HG02852 (cell line): ENCODE data around the gene CARD14.

Experiments used
- ATAC-seq: cut with Tn5 transposase; IDR thresholded peaks from one replicate; pipeline ENCODE4 v1.9.1; 2021; ENCODE audit warnings: mild to moderate bottlenecking, moderate library complexity; ENCODE audit not compliant: unreplicated experiment

Gene CARD14

GRCh38 chr17:80169784-80170500 is at the start of gene CARD14:
Gene CARD14, plus strand, starts transcription at chr17:80170030. Its CDS starts 11,409 bp downstream, at chr17:80181439.
- ATAC-seq: no peak

GRCh38 chr17:80122026-80122575 is 47.7 kb upstream of the CARD14 start:
- ATAC-seq: no peak

GRCh38 chr17:80122926-80123505 is 46.8 kb upstream of the CARD14 start:
- ATAC-seq: no peak

- ATAC-seq: no peak
Measured at GRCh38 chr17:80123791-80124190, 46.0 kb upstream of the CARD14 start.

GRCh38 chr17:80124351-80124981 is 45.4 kb upstream of the CARD14 start:
- no peak for ATAC-seq

- no peak for ATAC-seq
Measured at GRCh38 chr17:80125656-80126448, 44.0 kb upstream of the CARD14 start.

GRCh38 chr17:80126449-80126715 is 43.4 kb upstream of the CARD14 start:
- no peak for ATAC-seq

- no peak for ATAC-seq
Measured at GRCh38 chr17:80129006-80129565, 40.7 kb upstream of the CARD14 start.

- ATAC-seq: no peak
Measured at GRCh38 chr17:80130992-80131391, 38.8 kb upstream of the CARD14 start.

GRCh38 chr17:80132906-80133625 is 36.8 kb upstream of the CARD14 start:
- no peak for ATAC-seq

- no peak for ATAC-seq
Measured at GRCh38 chr17:80133626-80133970, 36.2 kb upstream of the CARD14 start.

GRCh38 chr17:80137131-80137530 is 32.7 kb upstream of the CARD14 start:
- no peak for ATAC-seq

- ATAC-seq: no peak
Measured at GRCh38 chr17:80138856-80139426, 30.9 kb upstream of the CARD14 start.

GRCh38 chr17:80141463-80142165 is 28.2 kb upstream of the CARD14 start:
- ATAC-seq: no peak

GRCh38 chr17:80142929-80143328 is 26.9 kb upstream of the CARD14 start:
- ATAC-seq: no peak

GRCh38 chr17:80145076-80146075 is 24.5 kb upstream of the CARD14 start:
- ATAC-seq: no peak

GRCh38 chr17:80146121-80147034 is 23.5 kb upstream of the CARD14 start:
- ATAC-seq: peak; percentile 19
